Measurements from ENCODE around the gene TDRD12.

Gene TDRD12

GRCh38 chr19:32869966-32870573 lies 150.5 kb downstream of the TDRD12 start:
- no peak overlapping the region for H3K4me3 ChIP-seq (replicated peaks; ENCODE audit: low read depth, low read length)
- no peak for TF ChIP-seq CTCF (IDR thresholded peaks at IDR 0.05; ENCODE audit: low read length, missing control alignments)

GRCh38 chr19:32870981-32871451 lies 151.4 kb downstream of the TDRD12 start:
- no peak overlapping the region for H3K4me3 ChIP-seq (replicated peaks; ENCODE audit: low read depth, low read length)
- no peak for DNase-seq (ENCODE audit: low read depth)
- no peak for TF ChIP-seq CTCF (IDR thresholded peaks at IDR 0.05; ENCODE audit: low read length, missing control alignments)

More at GRCh38 chr19:32869966-32870573, 150.5 kb downstream of the TDRD12 start:
- DNase-seq (ENCODE audit: low read depth), result no peak

GRCh38 chr19:32872391-32872790 lies 152.8 kb downstream of the TDRD12 start:
- no peak overlapping the region for H3K4me3 ChIP-seq (replicated peaks; ENCODE audit: low read depth, low read length)
- DNase-seq (ENCODE audit: low read depth), result no peak
- no peak for TF ChIP-seq CTCF (IDR thresholded peaks at IDR 0.05; ENCODE audit: low read length, missing control alignments)

- no peak for DNase-seq (ENCODE audit: low read depth)
- H3K4me3 ChIP-seq (replicated peaks; ENCODE audit: low read depth, low read length), result no peak overlapping the region
- TF ChIP-seq CTCF (IDR thresholded peaks at IDR 0.05; ENCODE audit: low read length, missing control alignments), result no peak
Observed at GRCh38 chr19:32873247-32873959, 153.8 kb downstream of the TDRD12 start.

- no peak for DNase-seq (ENCODE audit: low read depth)
- H3K4me3 ChIP-seq (replicated peaks; ENCODE audit: low read depth, low read length), result no peak overlapping the region
Observed at GRCh38 chr19:32874605-32875004, 155.0 kb downstream of the TDRD12 start.

GRCh38 chr19:32875428-32875827 lies 155.9 kb downstream of the TDRD12 start:
- no peak for DNase-seq (ENCODE audit: low read depth)
- no peak for TF ChIP-seq CTCF (IDR thresholded peaks at IDR 0.05; ENCODE audit: low read length, missing control alignments)

More at GRCh38 chr19:32874605-32875004, 155.0 kb downstream of the TDRD12 start:
- TF ChIP-seq CTCF (IDR thresholded peaks at IDR 0.05; ENCODE audit: low read length, missing control alignments), result no peak

More at GRCh38 chr19:32875428-32875827, 155.9 kb downstream of the TDRD12 start:
- H3K4me3 ChIP-seq (replicated peaks; ENCODE audit: low read depth, low read length), result no peak overlapping the region
